Activated naive CD8-positive, alpha-beta T cell (primary cell): Measurements from ENCODE around the gene BEGAIN.

Experiments
- H3K27ac Mint-ChIP-seq: one replicate; pipeline ENCODE4 v1.8.0; 2021; ENCODE audit warnings: mixed read lengths
- H3K27me3 Mint-ChIP-seq: one replicate; pipeline ENCODE4 v1.8.0; 2021; ENCODE audit warnings: mixed read lengths
- H3K36me3 Mint-ChIP-seq: one replicate; pipeline ENCODE4 v1.8.0; 2021; ENCODE audit warnings: mixed read lengths
- H3K4me1 Mint-ChIP-seq: one replicate; pipeline ENCODE4 v1.8.0; 2021; ENCODE audit warnings: low read depth, mixed read lengths
- H3K4me3 Mint-ChIP-seq: one replicate; pipeline ENCODE4 v1.8.0; 2021; ENCODE audit warnings: mild to moderate bottlenecking, mixed read lengths
- H3K9me3 Mint-ChIP-seq: one replicate; pipeline ENCODE4 v1.8.0; 2021; ENCODE audit warnings: low read depth, mixed read lengths

The BEGAIN gene

GRCh38 chr14:100619396-100620254, 32.4 kb upstream of the BEGAIN start:
- no peak overlapping the region for H3K4me3 Mint-ChIP-seq
- H3K36me3 Mint-ChIP-seq, result no peaks in the 10 kb centered on the region
- H3K9me3 Mint-ChIP-seq, result no peaks in the 10 kb centered on the region
- peaks cover 21% of the 10 kb centered on the region for H3K4me1 Mint-ChIP-seq
- H3K27ac Mint-ChIP-seq, result no peak overlapping the region
- H3K27me3 Mint-ChIP-seq, result peaks cover 2% of the 10 kb centered on the region

- Mint-ChIP-seq H3K36me3 (no peaks in the 10 kb centered on the region), H3K4me3 (no peak overlapping the region), H3K27ac (no peak overlapping the region), H3K27me3 (no peaks in the 10 kb centered on the region), H3K9me3 (no peaks in the 10 kb centered on the region), H3K4me1 (peaks cover 21% of the 10 kb centered on the region)
Observed at GRCh38 chr14:100618763-100619320, 31.6 kb upstream of the BEGAIN start.

GRCh38 chr14:100618318-100618693, 31.1 kb upstream of the BEGAIN start:
- no peaks in the 10 kb centered on the region for H3K9me3 Mint-ChIP-seq
- H3K27ac Mint-ChIP-seq, result no peak overlapping the region
- peaks cover 21% of the 10 kb centered on the region for H3K4me1 Mint-ChIP-seq
- no peak overlapping the region for H3K4me3 Mint-ChIP-seq
- no peaks in the 10 kb centered on the region for H3K27me3 Mint-ChIP-seq
- H3K36me3 Mint-ChIP-seq, result no peaks in the 10 kb centered on the region

GRCh38 chr14:100617410-100618317, 30.4 kb upstream of the BEGAIN start:
- Mint-ChIP-seq H3K9me3 (no peaks in the 10 kb centered on the region), H3K27me3 (no peaks in the 10 kb centered on the region), H3K27ac (no peak overlapping the region), H3K4me1 (peaks cover 21% of the 10 kb centered on the region), H3K4me3 (peak overlapping the region; percentile 46), H3K36me3 (no peaks in the 10 kb centered on the region)

GRCh38 chr14:100616854-100617409, 29.7 kb upstream of the BEGAIN start:
- H3K27me3 Mint-ChIP-seq, result no peaks in the 10 kb centered on the region
- H3K36me3 Mint-ChIP-seq, result no peaks in the 10 kb centered on the region
- H3K27ac Mint-ChIP-seq, result peak overlapping the region; percentile 51
- H3K4me1 Mint-ChIP-seq, result peaks cover 21% of the 10 kb centered on the region
- H3K9me3 Mint-ChIP-seq, result no peaks in the 10 kb centered on the region
- H3K4me3 Mint-ChIP-seq, result peak overlapping the region; percentile 46

GRCh38 chr14:100615736-100616695, 28.8 kb upstream of the BEGAIN start:
- Mint-ChIP-seq H3K4me3 (no peak overlapping the region), H3K27ac (no peak overlapping the region), H3K27me3 (no peaks in the 10 kb centered on the region), H3K9me3 (no peaks in the 10 kb centered on the region), H3K4me1 (peaks cover 21% of the 10 kb centered on the region), H3K36me3 (no peaks in the 10 kb centered on the region)

- Mint-ChIP-seq H3K9me3 (no peaks in the 10 kb centered on the region), H3K36me3 (no peaks in the 10 kb centered on the region), H3K4me3 (no peak overlapping the region), H3K27me3 (no peaks in the 10 kb centered on the region), H3K4me1 (peaks cover 21% of the 10 kb centered on the region), H3K27ac (no peak overlapping the region)
Observed at GRCh38 chr14:100614803-100615202, 27.6 kb upstream of the BEGAIN start.

GRCh38 chr14:100612986-100613385, 25.8 kb upstream of the BEGAIN start:
- peaks cover 1% of the 10 kb centered on the region for H3K27me3 Mint-ChIP-seq
- no peaks in the 10 kb centered on the region for H3K36me3 Mint-ChIP-seq
- no peak overlapping the region for H3K4me3 Mint-ChIP-seq
- H3K9me3 Mint-ChIP-seq, result no peaks in the 10 kb centered on the region
- no peak overlapping the region for H3K27ac Mint-ChIP-seq
- H3K4me1 Mint-ChIP-seq, result peaks cover 11% of the 10 kb centered on the region

- H3K27ac Mint-ChIP-seq, result no peak overlapping the region
- no peaks in the 10 kb centered on the region for H3K9me3 Mint-ChIP-seq
- H3K4me3 Mint-ChIP-seq, result no peak overlapping the region
- no peaks in the 10 kb centered on the region for H3K36me3 Mint-ChIP-seq
- H3K4me1 Mint-ChIP-seq, result peaks cover under 1% of the 10 kb centered on the region
- H3K27me3 Mint-ChIP-seq, result peaks cover 1% of the 10 kb centered on the region
Observed at GRCh38 chr14:100611811-100612480, 24.7 kb upstream of the BEGAIN start.

GRCh38 chr14:100610511-100611217, 23.4 kb upstream of the BEGAIN start:
- Mint-ChIP-seq H3K36me3 (no peaks in the 10 kb centered on the region), H3K4me3 (no peak overlapping the region), H3K27me3 (peaks cover 5% of the 10 kb centered on the region), H3K9me3 (no peaks in the 10 kb centered on the region), H3K4me1 (no peaks in the 10 kb centered on the region), H3K27ac (no peak overlapping the region)

GRCh38 chr14:100609941-100610391, 22.7 kb upstream of the BEGAIN start:
- no peaks in the 10 kb centered on the region for H3K4me1 Mint-ChIP-seq
- H3K27ac Mint-ChIP-seq, result no peak overlapping the region
- no peaks in the 10 kb centered on the region for H3K9me3 Mint-ChIP-seq
- H3K27me3 Mint-ChIP-seq, result peaks cover 5% of the 10 kb centered on the region
- H3K4me3 Mint-ChIP-seq, result no peak overlapping the region
- H3K36me3 Mint-ChIP-seq, result no peaks in the 10 kb centered on the region

- no peaks in the 10 kb centered on the region for H3K9me3 Mint-ChIP-seq
- H3K27me3 Mint-ChIP-seq, result peaks cover 5% of the 10 kb centered on the region
- H3K4me1 Mint-ChIP-seq, result no peaks in the 10 kb centered on the region
- H3K27ac Mint-ChIP-seq, result no peak overlapping the region
- H3K36me3 Mint-ChIP-seq, result no peaks in the 10 kb centered on the region
- H3K4me3 Mint-ChIP-seq, result no peak overlapping the region
Observed at GRCh38 chr14:100609331-100609870, 22.2 kb upstream of the BEGAIN start.
